Activated T-cell treated with anti-CD3 and anti-CD28 coated beads, Interleukin-2, amount 50 U/mL, for 1 hour (primary cell): ENCODE measurements around the gene FAM234A.

Experiments used
- DNase-seq: peaks from one replicate; pipeline ENCODE4 v3.0.0-alpha.2; 2020

The FAM234A gene

GRCh38 chr16:283033-283805 lies 48.6 kb downstream of the FAM234A start, which contains the start of gene PDIA2:
TSS of gene PDIA2 (plus strand) at chr16:283164. CDS start at chr16:283170, 6 bp downstream.
- DNase-seq, result no peak

- no peak for DNase-seq
Measured at GRCh38 chr16:284204-285120, 49.8 kb downstream of the FAM234A start.

DNA sequence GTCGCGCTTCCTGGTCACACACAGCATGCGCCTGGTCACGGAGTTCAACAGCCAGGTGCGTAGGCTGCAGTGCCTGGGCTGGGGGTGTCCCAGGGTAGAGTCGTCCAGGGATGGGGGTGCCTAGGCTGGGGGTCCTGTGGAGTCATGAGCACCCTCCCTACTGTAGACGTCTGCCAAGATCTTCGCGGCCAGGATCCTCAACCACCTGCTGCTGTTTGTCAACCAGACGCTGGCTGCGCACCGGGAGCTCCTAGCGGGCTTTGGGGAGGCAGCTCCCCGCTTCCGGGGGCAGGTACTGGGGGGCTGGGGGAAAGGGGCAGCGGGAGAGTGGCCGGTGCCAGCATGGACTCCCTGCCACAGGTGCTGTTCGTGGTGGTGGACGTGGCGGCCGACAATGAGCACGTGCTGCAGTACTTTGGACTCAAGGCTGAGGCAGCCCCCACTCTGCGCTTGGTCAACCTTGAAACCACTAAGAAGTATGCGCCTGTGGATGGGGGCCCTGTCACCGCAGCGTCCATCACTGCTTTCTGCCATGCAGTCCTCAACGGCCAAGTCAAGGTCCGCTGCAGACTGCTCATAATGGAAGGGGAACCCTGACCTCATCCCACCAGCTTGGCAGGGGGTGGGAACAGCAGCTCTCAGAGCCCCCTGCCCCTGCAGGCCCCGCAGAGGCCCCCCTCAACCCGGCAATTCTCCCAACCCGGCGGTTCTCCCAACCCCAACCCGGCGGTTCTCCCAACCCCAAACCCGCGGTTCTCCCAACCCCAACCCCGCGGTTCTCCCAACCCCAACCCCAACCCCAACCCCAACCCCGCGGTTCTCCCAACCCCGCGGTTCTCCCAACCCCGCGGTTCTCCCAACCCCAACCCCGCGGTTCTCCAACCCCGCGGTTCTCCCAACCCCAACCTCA lies 50.8 kb downstream of the FAM234A start:
- no peak for DNase-seq

- DNase-seq, result no peak
Measured at GRCh38 chr16:286491-287297, 52.1 kb downstream of the FAM234A start.

DNA sequence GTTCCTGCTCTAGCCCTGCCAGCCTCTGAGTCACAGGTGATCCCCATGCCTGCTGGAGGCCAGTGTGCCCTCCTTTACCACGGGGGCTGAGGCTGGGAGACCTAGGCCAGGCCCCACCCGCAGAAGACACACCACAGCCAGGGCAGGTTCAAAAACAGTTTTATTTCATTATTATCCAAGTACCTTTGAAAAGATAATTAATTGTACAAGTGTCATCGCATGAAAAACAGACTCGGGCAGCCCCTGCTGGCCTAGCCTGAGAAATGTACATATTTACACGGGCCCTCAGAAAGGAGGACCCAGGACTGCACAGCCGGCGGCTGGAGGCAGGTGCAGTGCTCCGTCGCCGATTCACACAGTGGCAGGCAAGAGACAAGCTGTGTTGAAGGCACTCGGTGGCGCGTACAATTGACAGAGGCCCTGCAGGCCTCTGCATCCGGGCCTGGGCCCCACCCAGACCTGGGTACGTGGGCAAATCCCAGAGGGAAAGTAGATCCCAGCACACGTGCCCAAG lies 52.7 kb downstream of the FAM234A start:
- DNase-seq, result no peak

DNA sequence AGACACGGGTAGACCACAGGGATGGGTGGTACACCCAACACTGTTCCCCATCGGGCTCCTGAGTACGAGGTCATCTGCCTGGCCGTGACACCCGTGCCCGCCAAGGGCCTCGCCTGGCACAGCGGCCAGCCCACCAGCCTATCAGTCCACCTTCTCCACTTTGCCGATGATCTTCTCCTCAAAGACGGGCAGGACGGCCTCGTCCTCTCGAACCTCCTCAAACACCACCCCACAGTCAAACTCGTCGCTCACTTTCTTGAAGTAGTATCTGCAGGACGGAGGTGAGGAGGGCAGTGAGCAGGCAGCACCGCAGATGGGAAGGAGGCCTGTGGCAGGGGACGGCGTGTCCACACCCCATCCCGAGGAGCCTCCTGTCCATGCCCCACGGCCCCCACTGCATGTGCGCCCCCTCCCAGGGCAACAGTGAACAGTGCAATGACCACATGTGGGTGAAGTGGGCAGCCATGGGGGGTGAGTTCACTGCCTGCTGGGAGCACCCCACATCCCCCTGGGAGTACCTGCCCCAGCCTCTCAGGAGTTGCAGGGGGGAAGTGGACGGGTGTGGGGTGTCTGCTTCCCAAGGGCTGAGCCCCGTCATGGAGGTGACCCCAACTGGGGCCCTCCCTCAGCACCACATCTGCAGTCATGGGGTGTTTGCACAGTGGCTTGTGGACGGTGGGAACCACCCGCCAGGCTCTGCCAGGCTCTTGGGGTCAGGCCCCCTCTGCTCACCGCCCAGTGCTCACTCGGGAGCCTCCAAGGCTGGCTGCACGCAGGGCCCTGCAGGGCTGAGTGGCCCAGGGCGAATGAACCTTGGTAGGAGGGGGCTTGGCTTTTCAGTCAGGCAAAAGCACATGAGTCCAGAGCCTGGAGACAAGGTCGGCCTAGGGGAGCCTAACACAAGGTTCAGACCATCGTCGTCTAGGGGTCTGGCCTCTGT lies 53.6 kb downstream of the FAM234A start:
- no peak for DNase-seq

DNA sequence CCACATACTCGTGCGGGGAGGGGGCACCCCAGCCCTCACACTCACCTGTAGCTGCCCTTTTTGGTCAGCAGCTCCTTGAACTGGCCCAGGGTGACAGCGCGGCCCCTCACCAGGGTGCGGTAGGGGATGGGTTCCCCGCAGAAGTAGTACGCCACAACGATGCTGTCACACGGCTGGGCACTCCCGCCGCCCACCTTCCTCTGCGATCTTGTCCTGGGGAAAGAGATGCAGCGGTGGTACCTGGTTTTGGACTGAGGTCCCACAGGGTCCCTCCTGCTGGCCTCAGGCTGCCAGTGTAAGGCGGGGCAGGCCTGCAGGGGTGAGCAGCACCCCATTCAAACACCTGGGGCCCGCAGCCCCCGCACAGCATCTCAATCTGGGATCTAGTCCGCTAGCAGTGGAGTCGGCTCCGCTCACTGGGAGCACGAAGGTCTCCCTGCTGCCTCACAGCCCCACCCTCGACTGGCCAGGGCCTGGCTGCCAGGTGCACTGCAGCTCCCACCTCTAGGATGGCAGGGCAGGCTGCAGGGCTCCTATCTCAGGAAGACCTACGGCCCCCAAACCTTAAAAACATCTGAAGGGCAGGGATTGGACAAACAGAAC lies 54.9 kb downstream of the FAM234A start:
- no peak for DNase-seq

DNA sequence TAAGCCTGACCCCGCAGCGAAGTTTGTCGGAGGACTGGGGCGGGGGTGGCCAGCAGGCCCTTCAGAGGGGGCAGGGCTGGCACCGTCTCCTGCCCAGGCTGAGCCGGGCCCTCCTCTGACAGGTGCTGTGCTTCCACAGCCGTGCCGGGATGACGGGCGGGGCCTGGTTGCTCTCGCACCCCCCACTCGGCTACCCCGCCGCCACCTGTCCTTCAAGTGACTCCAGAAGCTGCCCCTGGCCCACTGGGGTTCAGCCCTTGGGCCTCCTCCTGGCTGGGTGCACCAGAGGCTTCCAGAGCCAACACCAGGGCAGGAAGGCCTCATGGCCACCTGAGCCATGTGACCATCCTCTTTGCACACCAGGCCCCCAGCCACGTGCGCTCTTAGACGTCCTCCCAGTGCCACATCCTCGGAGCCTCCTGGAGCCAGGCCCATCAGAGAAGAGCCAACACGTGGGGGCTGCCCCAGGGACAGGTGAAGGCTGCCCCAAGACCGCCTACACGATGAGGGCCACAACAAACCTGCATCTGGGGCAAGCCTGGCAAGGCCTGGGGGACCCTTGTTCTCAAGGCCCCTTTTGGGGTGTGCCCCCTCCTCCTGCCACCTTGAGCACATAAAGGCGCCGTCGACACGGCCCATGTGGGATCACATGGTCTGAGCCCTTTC lies 55.5 kb downstream of the FAM234A start:
- no peak for DNase-seq

GRCh38 chr16:290681-291405 lies 56.2 kb downstream of the FAM234A start:
- no peak for DNase-seq

- DNase-seq, result no peak
Measured at GRCh38 chr16:291539-291938, 56.9 kb downstream of the FAM234A start.

DNA sequence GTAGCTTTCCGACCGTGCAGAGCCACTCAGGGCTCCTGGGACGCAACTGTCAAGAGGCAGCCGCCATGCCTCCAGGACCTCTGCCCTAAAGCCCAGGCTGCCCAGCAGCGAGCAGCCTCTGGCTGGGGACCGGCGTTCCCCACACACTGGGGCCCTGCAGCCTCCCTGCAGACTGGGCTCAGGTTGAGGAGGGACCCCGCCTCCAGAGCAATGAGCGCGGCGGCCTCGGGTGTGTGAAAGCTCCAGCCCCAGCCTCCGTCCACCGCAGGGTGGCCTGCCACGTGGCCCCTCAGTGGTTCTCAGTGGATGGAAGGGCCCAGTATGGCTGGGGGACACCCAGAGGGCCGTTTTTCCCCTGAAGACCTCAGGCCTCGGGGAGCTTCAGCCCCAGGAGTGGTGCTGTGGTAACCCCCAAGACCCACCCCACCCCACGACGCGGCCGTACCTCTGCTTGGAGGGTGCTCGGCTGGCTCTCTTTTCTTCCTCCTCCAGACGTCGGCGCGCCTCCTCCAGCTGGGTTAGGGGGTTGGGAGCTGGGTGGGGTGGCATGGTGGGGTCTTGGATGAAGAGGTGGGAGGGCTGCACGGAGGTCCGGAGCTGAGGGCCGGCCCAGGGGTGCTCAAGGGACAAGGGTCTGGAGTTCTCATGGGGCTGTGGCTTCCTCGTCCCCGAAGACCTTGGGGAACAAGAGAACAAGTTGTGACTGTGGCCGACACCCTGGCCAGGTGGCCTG lies 58.6 kb downstream of the FAM234A start:
- no peak for DNase-seq

GRCh38 chr16:296276-296675 lies 61.7 kb downstream of the FAM234A start:
- DNase-seq, result no peak

GRCh38 chr16:296806-297510 lies 62.3 kb downstream of the FAM234A start:
- DNase-seq, result no peak

GRCh38 chr16:297832-298231 lies 63.2 kb downstream of the FAM234A start:
- DNase-seq, result no peak

- DNase-seq, result no peak
Measured at GRCh38 chr16:301235-301634, 66.6 kb downstream of the FAM234A start.

GRCh38 chr16:301950-302349 lies 67.3 kb downstream of the FAM234A start:
- DNase-seq, result no peak

DNA sequence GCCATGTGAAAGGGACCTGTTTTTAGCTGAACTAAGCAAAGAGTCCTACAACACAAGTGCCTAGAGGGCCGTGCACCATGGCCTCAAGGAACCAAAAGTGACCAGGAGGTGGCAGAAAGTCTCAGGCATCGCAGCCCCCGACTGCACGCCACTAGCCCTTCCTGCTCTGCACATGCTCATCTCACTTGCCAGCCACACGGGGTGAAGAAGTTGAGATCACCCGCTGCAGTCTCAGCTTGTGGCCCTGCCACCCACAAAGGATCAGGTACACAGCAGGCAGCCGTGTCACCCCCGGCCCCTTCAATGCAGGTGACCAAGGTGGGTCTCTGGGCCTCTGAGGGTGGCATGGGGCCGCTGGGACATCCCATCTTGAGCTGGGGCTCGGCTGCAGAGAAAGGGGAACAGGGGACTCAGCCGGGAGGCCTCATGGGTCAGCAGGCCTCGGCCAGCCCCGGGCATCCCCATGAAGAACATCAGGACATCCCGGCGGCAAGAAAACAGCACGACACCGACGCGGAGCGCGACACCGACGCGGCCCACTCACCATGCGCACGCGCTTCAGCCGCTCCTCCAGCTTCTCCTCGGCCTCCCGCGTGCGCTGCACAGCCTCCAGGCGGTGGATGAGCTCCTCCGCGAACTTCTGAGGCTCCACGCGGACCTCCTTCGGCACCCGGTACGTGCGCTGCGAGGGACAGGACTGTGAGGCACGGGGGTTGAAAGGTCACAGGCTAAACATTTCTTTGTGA lies 69.3 kb downstream of the FAM234A start:
- DNase-seq, result no peak
